IPS-15b (cell line): ENCODE measurements around the gene GRAMD1B.
"Not testable (repeated sequence)": the region's sequence is repeated elsewhere in the genome, so short reads cannot be mapped to it uniquely, and the experiment has no call there.

Experiments used
- H3K27me3 ChIP-seq: one replicate; pipeline ENCODE4 v1.6.1; 2013; ENCODE audit warnings: low read length; ENCODE audit not compliant: control insufficient read depth, insufficient read depth
- H3K36me3 ChIP-seq: one replicate; pipeline ENCODE4 v1.6.1; 2013; ENCODE audit warnings: low read length; ENCODE audit not compliant: control insufficient read depth, insufficient read depth
- H3K4me1 ChIP-seq: one replicate; pipeline ENCODE4 v1.6.1; 2013; ENCODE audit warnings: mild to moderate bottlenecking, low read length; ENCODE audit not compliant: control insufficient read depth, insufficient read depth
- H3K4me3 ChIP-seq: one replicate; pipeline ENCODE4 v1.5.1; 2013; ENCODE audit warnings: low read depth, low read length
- H3K9ac ChIP-seq: one replicate; pipeline ENCODE4 v1.6.1; 2013; ENCODE audit warnings: low read depth, mild to moderate bottlenecking, low read length
- H3K9me3 ChIP-seq: one replicate; pipeline ENCODE4 v1.6.1; 2013; ENCODE audit warnings: mild to moderate bottlenecking, low read length; ENCODE audit not compliant: control insufficient read depth, insufficient read depth

The GRAMD1B gene

GRCh38 chr11:123507043-123507442 is 77.0 kb downstream of the GRAMD1B start:
- Histone ChIP-seq H3K4me3 (no peak overlapping the region), H3K9ac (no peak overlapping the region), H3K4me1 (peaks cover 5% of the 10 kb centered on the region), H3K9me3 (no peaks in the 10 kb centered on the region), H3K27me3 (no peaks in the 10 kb centered on the region), H3K36me3 (no peaks in the 10 kb centered on the region)

GRCh38 chr11:123509737-123510578 is 79.9 kb downstream of the GRAMD1B start:
- Histone ChIP-seq H3K4me3 (no peak overlapping the region), H3K27me3 (no peaks in the 10 kb centered on the region), H3K9ac (no peak overlapping the region), H3K4me1 (peaks cover 5% of the 10 kb centered on the region), H3K36me3 (no peaks in the 10 kb centered on the region), H3K9me3 (no peaks in the 10 kb centered on the region)

- Histone ChIP-seq H3K27me3 (no peaks in the 10 kb centered on the region), H3K4me3 (no peak overlapping the region), H3K36me3 (no peaks in the 10 kb centered on the region), H3K9ac (no peak overlapping the region), H3K4me1 (peaks cover 5% of the 10 kb centered on the region), H3K9me3 (no peaks in the 10 kb centered on the region)
These were observed 80.5 kb downstream of the GRAMD1B start for GRCh38 chr11:123510579-123510905.

GRCh38 chr11:123511037-123511870 is 81.2 kb downstream of the GRAMD1B start:
- H3K4me1 ChIP-seq = peaks cover 5% of the 10 kb centered on the region
- H3K27me3 ChIP-seq = no peaks in the 10 kb centered on the region
- no peaks in the 10 kb centered on the region for H3K36me3 ChIP-seq
- H3K4me3 ChIP-seq = no peak overlapping the region
- no peaks in the 10 kb centered on the region for H3K9me3 ChIP-seq
- H3K9ac ChIP-seq = no peak overlapping the region

DNA sequence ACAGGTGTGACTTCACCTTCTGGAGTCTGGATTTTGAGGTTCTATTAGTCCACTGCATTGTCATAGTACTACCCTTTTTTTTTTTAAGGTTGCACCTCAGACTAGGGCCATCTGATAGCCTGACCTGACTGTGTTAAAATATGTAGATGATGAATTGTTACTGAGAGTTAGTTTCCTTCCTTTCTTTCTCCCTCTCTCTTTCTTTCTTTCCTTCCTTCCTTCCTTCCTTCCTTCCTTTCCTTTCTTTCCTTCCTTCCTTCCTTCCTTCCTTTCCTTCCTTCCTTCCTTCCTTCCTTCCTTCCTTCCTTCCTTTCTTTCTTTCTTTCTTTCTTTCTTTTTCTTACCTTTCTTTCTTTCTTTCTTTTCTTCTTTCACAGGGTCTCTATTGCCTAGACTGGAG is 83.2 kb downstream of the GRAMD1B start:
- not testable (repeated sequence) for H3K4me3 ChIP-seq, H3K36me3 ChIP-seq, H3K4me1 ChIP-seq, H3K9me3 ChIP-seq, H3K9ac ChIP-seq, H3K27me3 ChIP-seq

- Histone ChIP-seq H3K27me3 (no peaks in the 10 kb centered on the region), H3K4me3 (no peak overlapping the region), H3K4me1 (peaks cover 13% of the 10 kb centered on the region), H3K36me3 (no peaks in the 10 kb centered on the region), H3K9ac (no peak overlapping the region), H3K9me3 (no peaks in the 10 kb centered on the region)
These were observed 86.2 kb downstream of the GRAMD1B start for GRCh38 chr11:123516238-123516637.

GRCh38 chr11:123517559-123518364 is 87.7 kb downstream of the GRAMD1B start:
- Histone ChIP-seq H3K4me3 (no peak overlapping the region), H3K4me1 (peaks cover 11% of the 10 kb centered on the region), H3K9ac (no peak overlapping the region), H3K27me3 (no peaks in the 10 kb centered on the region), H3K9me3 (no peaks in the 10 kb centered on the region), H3K36me3 (no peaks in the 10 kb centered on the region)

- H3K9me3 ChIP-seq = no peaks in the 10 kb centered on the region
- H3K27me3 ChIP-seq = no peaks in the 10 kb centered on the region
- H3K9ac ChIP-seq = no peak overlapping the region
- H3K4me1 ChIP-seq = peaks cover 11% of the 10 kb centered on the region
- no peaks in the 10 kb centered on the region for H3K36me3 ChIP-seq
- H3K4me3 ChIP-seq = no peak overlapping the region
These were observed 88.5 kb downstream of the GRAMD1B start for GRCh38 chr11:123518496-123519054.

DNA sequence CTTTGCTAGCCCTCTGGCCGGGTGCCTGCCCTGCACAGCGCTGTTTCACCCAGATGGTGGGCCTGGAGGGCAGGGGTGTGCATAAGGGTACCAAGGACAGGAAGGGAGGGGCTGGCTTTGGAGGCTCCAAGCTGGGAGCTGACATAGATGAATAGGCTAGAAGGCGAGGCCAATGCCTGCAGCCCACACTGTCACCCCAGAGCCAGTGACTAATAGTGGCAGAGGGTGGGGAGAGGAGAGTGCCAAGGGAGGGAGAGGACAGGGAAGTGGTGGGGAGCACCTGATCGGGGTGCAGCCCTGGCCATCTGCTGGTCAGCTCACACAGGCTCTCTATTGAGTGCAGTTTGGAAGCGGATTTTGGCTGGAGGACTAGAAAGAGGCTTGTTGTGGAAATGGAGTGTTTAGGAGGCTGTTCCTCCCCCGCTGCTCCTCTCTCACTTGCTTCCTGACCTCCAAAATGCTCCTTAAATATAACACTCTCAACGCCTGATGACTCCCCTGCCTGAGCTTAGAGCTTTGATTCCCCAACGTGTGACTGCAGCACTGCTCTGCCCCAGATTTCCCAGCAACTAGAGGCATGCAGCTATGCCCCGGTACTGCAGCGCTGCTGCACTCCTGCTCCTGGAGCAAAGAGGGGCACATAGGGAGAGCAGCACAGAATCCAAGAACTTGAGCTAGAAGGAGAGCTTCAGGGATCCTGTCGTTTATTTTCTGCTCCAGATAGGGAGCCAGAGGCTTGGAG is 89.2 kb downstream of the GRAMD1B start:
- no peak overlapping the region for H3K4me3 ChIP-seq
- no peaks in the 10 kb centered on the region for H3K9me3 ChIP-seq
- peaks cover 11% of the 10 kb centered on the region for H3K4me1 ChIP-seq
- no peak overlapping the region for H3K9ac ChIP-seq
- H3K27me3 ChIP-seq = no peaks in the 10 kb centered on the region
- no peaks in the 10 kb centered on the region for H3K36me3 ChIP-seq

DNA sequence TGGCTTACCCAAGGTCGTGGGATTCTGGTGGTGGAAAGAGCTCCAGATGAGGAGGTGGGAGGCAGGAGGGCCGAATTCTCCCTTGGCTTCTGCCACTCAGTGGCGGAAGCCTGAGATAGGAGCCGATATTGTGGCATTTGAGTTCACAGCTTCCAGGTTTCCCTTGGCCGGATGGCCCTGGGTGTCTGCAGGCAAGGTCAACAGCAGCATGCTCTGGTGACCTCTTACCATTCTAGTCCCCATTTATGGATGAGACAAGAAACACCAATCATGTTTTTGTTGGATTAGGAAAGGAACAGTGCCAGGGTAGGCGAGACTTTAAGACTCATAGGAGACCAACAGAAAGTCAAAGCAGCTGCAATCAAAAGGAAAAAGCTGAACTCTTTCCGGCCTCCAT is 89.7 kb downstream of the GRAMD1B start:
- peaks cover 11% of the 10 kb centered on the region for H3K4me1 ChIP-seq
- H3K27me3 ChIP-seq = no peaks in the 10 kb centered on the region
- no peaks in the 10 kb centered on the region for H3K9me3 ChIP-seq
- no peak overlapping the region for H3K4me3 ChIP-seq
- no peaks in the 10 kb centered on the region for H3K36me3 ChIP-seq
- H3K9ac ChIP-seq = no peak overlapping the region

- not testable (repeated sequence) for H3K36me3 ChIP-seq, H3K4me3 ChIP-seq, H3K9ac ChIP-seq, H3K9me3 ChIP-seq, H3K27me3 ChIP-seq
- peaks cover 14% of the 10 kb centered on the region for H3K4me1 ChIP-seq
These were observed 90.4 kb downstream of the GRAMD1B start for GRCh38 chr11:123520476-123520875.
